Measurements from ENCODE around the gene TNIP3. TPM values are rescaled to one million over a fixed set of nuclear protein-coding genes. Genes with fewer than 3 reads are reported as not detected.

Gene TNIP3
- total RNA-seq, 1 donor from 2014 or later: 0.14 TPM

- H3K36me3 Mint-ChIP-seq (ENCODE audit: low read depth, unreplicated experiment): no peaks in the 10 kb centered on the region
- H3K9me3 Mint-ChIP-seq (ENCODE audit: unreplicated experiment): no peaks in the 10 kb centered on the region
- no peaks in the 10 kb centered on the region for H3K27me3 Mint-ChIP-seq (ENCODE audit: low read depth, unreplicated experiment)
- no peaks in the 10 kb centered on the region for H3K27me3 ChIP-seq (ENCODE audit: insufficient read depth, low read length)
- no peaks in the 10 kb centered on the region for H3K79me2 ChIP-seq (ENCODE audit: insufficient read depth, low read length)
- H3K4me2 ChIP-seq (ENCODE audit: low read length): peak overlapping the region; percentile 21
- no peak overlapping the region for H3K4me3 Mint-ChIP-seq (ENCODE audit: unreplicated experiment)
- TF ChIP-seq CTCF (IDR thresholded peaks at IDR 0.05; ENCODE audit: insufficient read depth, low read depth, low read length): no peak
- no peak for TF ChIP-seq EZH2 (IDR thresholded peaks at IDR 0.05; ENCODE audit: insufficient read depth, low read length)
- H3K4me1 Mint-ChIP-seq (ENCODE audit: low read depth, unreplicated experiment): peaks cover 41% of the 10 kb centered on the region
- no peaks in the 10 kb centered on the region for H4K20me1 ChIP-seq (ENCODE audit: insufficient read depth, low read length)
- no peaks in the 10 kb centered on the region for H3K36me3 ChIP-seq (ENCODE audit: insufficient read depth, low read length)
- FAIRE-seq (peak; percentile 39), DNase-seq (ENCODE audit: low read depth) (peak; percentile 93)
- no peaks in the 10 kb centered on the region for H3K9me3 ChIP-seq (ENCODE audit: insufficient read depth, low read depth, low read length)
- no peak overlapping the region for H2AFZ ChIP-seq (ENCODE audit: low read depth, low read length)
- H3K9ac ChIP-seq (ENCODE audit: low read length): peak overlapping the region; percentile 63
- no peak overlapping the region for H3K4me3 ChIP-seq (ENCODE audit: insufficient read depth, low read depth, low read length)
- H3K27ac Mint-ChIP-seq (ENCODE audit: unreplicated experiment): peak overlapping the region; percentile 82
- H3K27ac ChIP-seq (ENCODE audit: low read depth, low read length): peak overlapping the region; percentile 84
- peaks cover 21% of the 10 kb centered on the region for H3K4me1 ChIP-seq (ENCODE audit: insufficient read depth, low read length)
Observed at GRCh38 chr4:121139533-121140222, 24.4 kb downstream of the TNIP3 start.

GRCh38 chr4:121138039-121138825 lies 25.9 kb downstream of the TNIP3 start:
- Histone ChIP-seq H3K27me3 (ENCODE audit: insufficient read depth, low read length) (no peaks in the 10 kb centered on the region), H3K9ac (ENCODE audit: low read length) (no peak overlapping the region), H4K20me1 (ENCODE audit: insufficient read depth, low read length) (no peaks in the 10 kb centered on the region), H3K9me3 (ENCODE audit: insufficient read depth, low read depth, low read length) (no peaks in the 10 kb centered on the region), H3K4me1 (ENCODE audit: insufficient read depth, low read length) (peaks cover 21% of the 10 kb centered on the region), H3K79me2 (ENCODE audit: insufficient read depth, low read length) (no peaks in the 10 kb centered on the region), H2AFZ (ENCODE audit: low read depth, low read length) (no peak overlapping the region), H3K36me3 (ENCODE audit: insufficient read depth, low read length) (no peaks in the 10 kb centered on the region), H3K27ac (ENCODE audit: low read depth, low read length) (peak overlapping the region; percentile 84), H3K4me2 (ENCODE audit: low read length) (no peak overlapping the region), H3K4me3 (ENCODE audit: insufficient read depth, low read depth, low read length) (no peak overlapping the region)
- DNase-seq (ENCODE audit: low read depth): no peak
- no peak for FAIRE-seq
- TF ChIP-seq EZH2 (IDR thresholded peaks at IDR 0.05; ENCODE audit: insufficient read depth, low read length) (no peak), CTCF (IDR thresholded peaks at IDR 0.05; ENCODE audit: insufficient read depth, low read depth, low read length) (no peak)
- Mint-ChIP-seq H3K36me3 (ENCODE audit: low read depth, unreplicated experiment) (no peaks in the 10 kb centered on the region), H3K4me3 (ENCODE audit: unreplicated experiment) (no peak overlapping the region), H3K27me3 (ENCODE audit: low read depth, unreplicated experiment) (no peaks in the 10 kb centered on the region), H3K4me1 (ENCODE audit: low read depth, unreplicated experiment) (peaks cover 39% of the 10 kb centered on the region), H3K9me3 (ENCODE audit: unreplicated experiment) (no peaks in the 10 kb centered on the region), H3K27ac (ENCODE audit: unreplicated experiment) (no peak overlapping the region)

- no peaks in the 10 kb centered on the region for H3K27me3 Mint-ChIP-seq (ENCODE audit: low read depth, unreplicated experiment)
- no peaks in the 10 kb centered on the region for H3K36me3 ChIP-seq (ENCODE audit: insufficient read depth, low read length)
- no peak for FAIRE-seq
Observed at GRCh38 chr4:121130326-121130660, 33.8 kb downstream of the TNIP3 start.

More at GRCh38 chr4:121130326-121130660, 33.8 kb downstream of the TNIP3 start:
- H3K79me2 ChIP-seq (ENCODE audit: insufficient read depth, low read length): no peaks in the 10 kb centered on the region
- H3K9me3 Mint-ChIP-seq (ENCODE audit: unreplicated experiment): peaks cover 2% of the 10 kb centered on the region
- H3K9ac ChIP-seq (ENCODE audit: low read length): no peak overlapping the region
- no peak overlapping the region for H3K27ac Mint-ChIP-seq (ENCODE audit: unreplicated experiment)
- no peak overlapping the region for H3K4me3 Mint-ChIP-seq (ENCODE audit: unreplicated experiment)
- no peaks in the 10 kb centered on the region for H3K9me3 ChIP-seq (ENCODE audit: insufficient read depth, low read depth, low read length)
- DNase-seq (ENCODE audit: low read depth): no peak
- H3K4me3 ChIP-seq (ENCODE audit: insufficient read depth, low read depth, low read length): no peak overlapping the region
- H4K20me1 ChIP-seq (ENCODE audit: insufficient read depth, low read length): no peaks in the 10 kb centered on the region
- no peaks in the 10 kb centered on the region for H3K4me1 ChIP-seq (ENCODE audit: insufficient read depth, low read length)
- no peak for TF ChIP-seq CTCF (IDR thresholded peaks at IDR 0.05; ENCODE audit: insufficient read depth, low read depth, low read length)
- no peak for TF ChIP-seq EZH2 (IDR thresholded peaks at IDR 0.05; ENCODE audit: insufficient read depth, low read length)
- H3K27me3 ChIP-seq (ENCODE audit: insufficient read depth, low read length): no peaks in the 10 kb centered on the region
- H3K4me1 Mint-ChIP-seq (ENCODE audit: low read depth, unreplicated experiment): no peaks in the 10 kb centered on the region
- H3K27ac ChIP-seq (ENCODE audit: low read depth, low read length): no peak overlapping the region
- no peak overlapping the region for H2AFZ ChIP-seq (ENCODE audit: low read depth, low read length)
- no peak overlapping the region for H3K4me2 ChIP-seq (ENCODE audit: low read length)
- H3K36me3 Mint-ChIP-seq (ENCODE audit: low read depth, unreplicated experiment): no peaks in the 10 kb centered on the region
